Testis (tissue), 3 donors: Measurements from ENCODE around the gene ANXA4. TPM values are rescaled to one million over a fixed set of nuclear protein-coding genes. Genes with fewer than 3 reads are reported as not detected.
A peak's percentile ranks its signal among the peaks of the same experiment; 100 is the strongest.
"Not testable (repeated sequence)": the region's sequence is repeated elsewhere in the genome, so short reads cannot be mapped to it uniquely, and the experiment has no call there.

Experiments used
- DNase-seq: peaks from one replicate; pipeline ENCODE4 v3.0.0-alpha.2; 2019
- H3K27ac ChIP-seq, 2 donors: fragments of 200-600 bp; sonication (generic); one replicate each; pipeline ENCODE4 v1.5.1; 2019
- H3K27me3 ChIP-seq: fragments of 200-600 bp; sonication (generic); one replicate; pipeline ENCODE4 v1.5.1; 2019
- H3K36me3 ChIP-seq: fragments of 200-600 bp; sonication (generic); one replicate; pipeline ENCODE4 v1.5.1; 2017; ENCODE audit warnings: low read depth; ENCODE audit errors: missing control alignments
- H3K4me1 ChIP-seq: fragments of 200-600 bp; sonication (generic); one replicate; pipeline ENCODE4 v1.5.1; 2019
- H3K4me3 ChIP-seq, 2 donors: fragments of 200-600 bp; sonication (generic); one replicate each; pipeline ENCODE4 v1.5.1; 2017 to 2019
- H3K9me3 ChIP-seq: fragments of 200-600 bp; sonication (generic); one replicate; pipeline ENCODE4 v1.5.1; 2017
- POLR2A ChIP-seq: fragments of 450-650 bp; IDR thresholded peaks from one replicate; pipeline ENCODE4 v1.6.1; 2017; ENCODE audit warnings: antibody characterized with exemption, mild to moderate bottlenecking, moderate library complexity
- WGBS, 2 donors: methylation state at CpG; one replicate each; pipeline ENCODE4 v1.1.5; 2018; 5-methylcytosine and 5-hydroxymethylcytosine counted together
- intact Hi-C: fragments of 100-400 bp; cut with DNase I; formaldehyde crosslinking; loops from one replicate; pipeline ENCODE4 v1.15.1; 2023; ENCODE audit warnings: low total_unique reads
- polyA plus RNA-seq: library from polyadenylated mRNA; stranded (reverse); fragments of 350-450 nt; fragmentation: Illumina TruSeq; extraction: RNeasy Lipid Tissue Mini Kit (QIAGEN cat#74804); gene quantifications from one replicate; pipeline ENCODE4 v1.2.3, GENCODE V29; 2014; ENCODE audit warnings: low read depth, low replicate concordance; ENCODE audit not compliant: insufficient read depth
- total RNA-seq, 2 donors: library from RNA; depleted of rRNA; stranded (reverse); fragments of >200 nt; gene quantifications; one replicate each; pipeline ENCODE4 v1.2.3, GENCODE V29; 2016
- TF ChIP-seq, protein P1 (sequence below), 3 experiments: fragments of 450-650 bp in 2 of 3; fragments of 200-600 bp in 1 of 3; sonication (generic) in 1 of 3; IDR thresholded peaks; one replicate each; pipeline ENCODE4 v1.5.1; 2016 to 2019; ENCODE audit warnings: antibody characterized with exemption in 3 of 3, mild to moderate bottlenecking in 2 of 3, moderate library complexity in 1 of 3

ANXA4 gene
- total and polyA plus RNA-seq, 3 donors from 2014 or later, result 27.1 to 71.2 (median 30.2) TPM

GRCh38 chr2:69829256-69830044 lies 87.5 kb downstream of the ANXA4 start, which contains the start of gene GMCL1:
TSS of gene GMCL1 (plus strand) at chr2:69829660. CDS start at chr2:69829893, 233 bp downstream.
- TF ChIP-seq POLR2A, result peak; percentile 86
- TF ChIP-seq, protein P1, sequence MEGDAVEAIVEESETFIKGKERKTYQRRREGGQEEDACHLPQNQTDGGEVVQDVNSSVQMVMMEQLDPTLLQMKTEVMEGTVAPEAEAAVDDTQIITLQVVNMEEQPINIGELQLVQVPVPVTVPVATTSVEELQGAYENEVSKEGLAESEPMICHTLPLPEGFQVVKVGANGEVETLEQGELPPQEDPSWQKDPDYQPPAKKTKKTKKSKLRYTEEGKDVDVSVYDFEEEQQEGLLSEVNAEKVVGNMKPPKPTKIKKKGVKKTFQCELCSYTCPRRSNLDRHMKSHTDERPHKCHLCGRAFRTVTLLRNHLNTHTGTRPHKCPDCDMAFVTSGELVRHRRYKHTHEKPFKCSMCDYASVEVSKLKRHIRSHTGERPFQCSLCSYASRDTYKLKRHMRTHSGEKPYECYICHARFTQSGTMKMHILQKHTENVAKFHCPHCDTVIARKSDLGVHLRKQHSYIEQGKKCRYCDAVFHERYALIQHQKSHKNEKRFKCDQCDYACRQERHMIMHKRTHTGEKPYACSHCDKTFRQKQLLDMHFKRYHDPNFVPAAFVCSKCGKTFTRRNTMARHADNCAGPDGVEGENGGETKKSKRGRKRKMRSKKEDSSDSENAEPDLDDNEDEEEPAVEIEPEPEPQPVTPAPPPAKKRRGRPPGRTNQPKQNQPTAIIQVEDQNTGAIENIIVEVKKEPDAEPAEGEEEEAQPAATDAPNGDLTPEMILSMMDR (IDR thresholded peaks at IDR 0.05), result peak in 1 of 3 experiments; percentile 21
- Histone ChIP-seq H3K27me3 (no peaks in the 10 kb centered on the region), H3K4me1 (peaks cover 4% of the 10 kb centered on the region), H3K27ac (peak within 1 kb of the TSS; percentile 89 to 96), H3K4me3 (peak within 1 kb of the TSS; percentile 92 to 94), H3K9me3 (no peaks in the 10 kb centered on the region), H3K36me3 (no peaks in the 10 kb centered on the region)
- 0% methylated on average over 11 to 57 of the region's 74 CpGs for WGBS, 2 donors
- intact Hi-C loops, result no loop called here
- DNase-seq, result peak; percentile 98

- TF ChIP-seq POLR2A, result no peak
- TF ChIP-seq, protein P1 (IDR thresholded peaks at IDR 0.05), result no peak
- Histone ChIP-seq H3K27ac (peak overlapping the region; percentile 89 to 96), H3K27me3 (no peaks in the 10 kb centered on the region), H3K4me3 (peak overlapping the region; percentile 92 to 94), H3K9me3 (no peaks in the 10 kb centered on the region), H3K4me1 (peaks cover 4% of the 10 kb centered on the region), H3K36me3 (no peaks in the 10 kb centered on the region)
- intact Hi-C loops, result no loop called here
- WGBS, 2 donors, result 1 to 5% methylated on average over 8 to 43 of the region's 45 CpGs
- DNase-seq, result peak; percentile 46
Measured at GRCh38 chr2:69830045-69830905, 88.3 kb downstream of the ANXA4 start.

DNA sequence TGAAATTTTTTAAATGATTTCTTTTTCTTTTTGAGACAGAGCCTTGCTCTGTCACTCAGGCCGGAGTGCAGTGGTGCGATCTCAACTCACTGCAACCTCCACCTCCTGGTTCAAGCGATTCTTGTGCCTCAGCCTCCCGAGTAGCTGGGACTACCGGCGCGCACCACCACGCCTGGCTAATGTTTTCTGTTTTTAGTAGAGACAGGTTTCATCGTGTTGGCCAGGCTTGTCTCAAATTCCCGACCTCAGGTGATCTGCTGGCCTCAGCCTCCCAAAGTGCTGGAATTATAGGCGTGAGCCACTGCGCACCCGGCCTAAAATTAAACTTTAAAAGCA lies 88.9 kb downstream of the ANXA4 start:
- H3K4me3 ChIP-seq, result peak overlapping the region in 1 of 2 donors; percentile 94
- H3K27me3 ChIP-seq, H3K4me1 ChIP-seq, H3K27ac ChIP-seq, H3K36me3 ChIP-seq, DNase-seq, H3K9me3 ChIP-seq, intact Hi-C loops: not testable (repeated sequence)
- WGBS, 2 donors, result 64 to 69% methylated on average over 13 of the region's 13 CpGs

GRCh38 chr2:69831354-69831905 lies 89.5 kb downstream of the ANXA4 start:
- Histone ChIP-seq H3K4me3 (no peak overlapping the region), H3K9me3 (no peaks in the 10 kb centered on the region), H3K27me3 (no peaks in the 10 kb centered on the region), H3K4me1 (peaks cover 4% of the 10 kb centered on the region), H3K36me3 (no peaks in the 10 kb centered on the region), H3K27ac (no peak overlapping the region)
- 65 to 78% methylated on average over 6 of the region's 6 CpGs for WGBS, 2 donors
- DNase-seq, result no peak
- intact Hi-C loops, result no loop called here
- no peak for TF ChIP-seq POLR2A
- TF ChIP-seq, protein P1 (IDR thresholded peaks at IDR 0.05), result no peak

DNA sequence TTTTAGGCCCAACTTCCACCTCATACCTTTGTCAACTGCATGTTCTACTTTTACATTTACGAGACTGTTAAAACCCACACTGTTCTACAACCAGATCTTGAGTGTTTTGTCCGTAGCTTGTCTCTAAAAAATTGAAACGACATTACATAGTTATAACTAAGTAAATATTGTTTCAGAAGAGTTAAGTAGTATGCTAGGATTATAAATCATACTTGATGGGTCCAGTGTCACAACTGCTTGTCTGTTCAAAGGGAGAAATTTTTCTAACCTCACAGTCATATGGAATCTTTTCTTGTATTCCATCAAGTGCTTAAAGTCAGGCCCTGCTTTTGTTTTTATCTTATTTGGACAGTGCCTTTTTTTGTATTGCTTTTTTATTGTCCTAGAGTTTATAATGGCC lies 91.8 kb downstream of the ANXA4 start:
- WGBS, 2 donors, result 85 to 93% methylated on average over 3 of the region's 3 CpGs

More for the DNA sequence above, 91.8 kb downstream of the ANXA4 start:
- intact Hi-C loops, result no loop called here
- H3K9me3 ChIP-seq, result no peaks in the 10 kb centered on the region
- no peaks in the 10 kb centered on the region for H3K27me3 ChIP-seq
- no peaks in the 10 kb centered on the region for H3K36me3 ChIP-seq
- H3K4me3 ChIP-seq, result no peak overlapping the region
- no peak for TF ChIP-seq POLR2A
- TF ChIP-seq, protein P1 (IDR thresholded peaks at IDR 0.05), result no peak
- DNase-seq, result no peak
- H3K4me1 ChIP-seq, result peaks cover 2% of the 10 kb centered on the region
- no peak overlapping the region for H3K27ac ChIP-seq
